ENCODE measurements around the gene ZNF362.

The ZNF362 gene

GRCh38 chr1:33246171-33246570 is 10.1 kb upstream of the ZNF362 start:
- DNase-seq: no peak

- no peak for DNase-seq
These were observed 8.7 kb upstream of the ZNF362 start for GRCh38 chr1:33247545-33247944.

- no peak for DNase-seq
These were observed 8.0 kb upstream of the ZNF362 start for GRCh38 chr1:33248244-33248643.

- no peak for DNase-seq
These were observed 6.9 kb upstream of the ZNF362 start for GRCh38 chr1:33249422-33249821.

GRCh38 chr1:33250217-33250616 is 6.1 kb upstream of the ZNF362 start:
- DNase-seq: no peak

GRCh38 chr1:33250724-33251123 is 5.6 kb upstream of the ZNF362 start:
- no peak for DNase-seq

- no peak for DNase-seq
These were observed 1.8 kb upstream of the ZNF362 start for GRCh38 chr1:33254491-33254890.

- peak; percentile 97 for DNase-seq
These were observed 708 bp upstream of the ZNF362 start for GRCh38 chr1:33255347-33256220.

- DNase-seq: no peak
These were observed 146 bp upstream of the ZNF362 start for GRCh38 chr1:33256221-33256470.

GRCh38 chr1:33257207-33257771 is 997 bp downstream of the ZNF362 start:
- no peak for DNase-seq

GRCh38 chr1:33257772-33258712 is 1.8 kb downstream of the ZNF362 start:
- DNase-seq: no peak

GRCh38 chr1:33258788-33259274 is 2.5 kb downstream of the ZNF362 start:
- DNase-seq: no peak

- no peak for DNase-seq
These were observed 3.6 kb downstream of the ZNF362 start for GRCh38 chr1:33259879-33260278.

GRCh38 chr1:33260439-33260838 is 4.1 kb downstream of the ZNF362 start:
- peak; percentile 71 for DNase-seq

GRCh38 chr1:33261344-33261743 is 5.1 kb downstream of the ZNF362 start:
- no peak for DNase-seq

- no peak for DNase-seq
These were observed 7.7 kb downstream of the ZNF362 start for GRCh38 chr1:33263890-33264504.

- no peak for DNase-seq
These were observed 9.7 kb downstream of the ZNF362 start for GRCh38 chr1:33265780-33266605.

GRCh38 chr1:33266766-33267165 is 10.5 kb downstream of the ZNF362 start:
- DNase-seq: no peak

GRCh38 chr1:33267468-33268205 is 11.3 kb downstream of the ZNF362 start:
- no peak for DNase-seq

GRCh38 chr1:33268457-33268856 is 12.2 kb downstream of the ZNF362 start:
- no peak for DNase-seq

- DNase-seq: no peak
These were observed 12.8 kb downstream of the ZNF362 start for GRCh38 chr1:33268927-33269610.

Data from NCI-H510A (cell line).